Mammary epithelial cell (primary cell): ENCODE measurements around the gene SCAPER.
"Not testable (repeated sequence)": the region's sequence is repeated elsewhere in the genome, so short reads cannot be mapped to it uniquely, and the experiment has no call there.

ENCODE experiments used
- EZH2 ChIP-seq: IDR thresholded peaks from 2 replicates; pipeline ENCODE4 v1.6.1; 2012; ENCODE audit warnings: low read length, inconsistent platforms, borderline replicate concordance
- TF ChIP-seq, protein P1 (sequence below), 2 donors: IDR thresholded peaks in 1 of 2; conservative IDR thresholded peaks in 1 of 2; 2 replicates each; pipeline ENCODE4 v1.5.1; 2011 to 2012; ENCODE audit warnings: inconsistent platforms in 2 of 2, low read length in 2 of 2, mild to moderate bottlenecking in 2 of 2, control low read depth in 1 of 2, low read depth in 1 of 2; ENCODE audit not compliant: insufficient read depth in 1 of 2; ENCODE audit errors: extremely low read depth in 1 of 2

DNA sequence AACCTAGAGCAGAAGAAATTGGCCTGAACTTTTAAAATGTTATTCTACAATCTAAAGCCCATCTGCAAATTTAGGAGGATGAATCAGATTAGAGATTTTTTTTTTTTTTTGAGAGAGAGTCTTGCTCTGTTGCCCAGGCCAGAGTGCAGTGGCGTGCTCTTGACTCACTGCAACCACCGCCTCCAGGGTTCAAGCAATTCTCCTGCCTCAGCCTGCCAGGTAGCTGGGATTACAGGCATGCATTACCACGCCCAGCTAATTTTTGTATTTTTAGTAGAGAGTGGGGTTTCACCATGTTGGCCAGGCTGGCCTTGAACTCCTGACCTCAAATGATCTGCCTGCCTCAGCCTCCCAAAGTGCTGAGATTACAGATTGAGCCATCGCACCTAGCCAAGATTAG lies 607.2 kb downstream of the SCAPER start:
- TF ChIP-seq, protein P1, sequence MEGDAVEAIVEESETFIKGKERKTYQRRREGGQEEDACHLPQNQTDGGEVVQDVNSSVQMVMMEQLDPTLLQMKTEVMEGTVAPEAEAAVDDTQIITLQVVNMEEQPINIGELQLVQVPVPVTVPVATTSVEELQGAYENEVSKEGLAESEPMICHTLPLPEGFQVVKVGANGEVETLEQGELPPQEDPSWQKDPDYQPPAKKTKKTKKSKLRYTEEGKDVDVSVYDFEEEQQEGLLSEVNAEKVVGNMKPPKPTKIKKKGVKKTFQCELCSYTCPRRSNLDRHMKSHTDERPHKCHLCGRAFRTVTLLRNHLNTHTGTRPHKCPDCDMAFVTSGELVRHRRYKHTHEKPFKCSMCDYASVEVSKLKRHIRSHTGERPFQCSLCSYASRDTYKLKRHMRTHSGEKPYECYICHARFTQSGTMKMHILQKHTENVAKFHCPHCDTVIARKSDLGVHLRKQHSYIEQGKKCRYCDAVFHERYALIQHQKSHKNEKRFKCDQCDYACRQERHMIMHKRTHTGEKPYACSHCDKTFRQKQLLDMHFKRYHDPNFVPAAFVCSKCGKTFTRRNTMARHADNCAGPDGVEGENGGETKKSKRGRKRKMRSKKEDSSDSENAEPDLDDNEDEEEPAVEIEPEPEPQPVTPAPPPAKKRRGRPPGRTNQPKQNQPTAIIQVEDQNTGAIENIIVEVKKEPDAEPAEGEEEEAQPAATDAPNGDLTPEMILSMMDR (conservative IDR thresholded peaks at IDR 0.05 in 1 of 2, IDR thresholded peaks at IDR 0.05 in 1 of 2; ENCODE audit: extremely low read depth in 1 of 2, insufficient read depth in 1 of 2, low read depth in 1 of 2, low read length in 2 of 2), result not testable (repeated sequence)
- not testable (repeated sequence) for TF ChIP-seq EZH2
